H1 (cell line): ENCODE results near the gene ZNF808. TPM values are rescaled to one million over a fixed set of nuclear protein-coding genes. Genes with fewer than 3 reads are reported as not detected.

ENCODE experiments used
- RBBP5 ChIP-seq: IDR thresholded peaks from 2 replicates; pipeline ENCODE4 v1.7.1; 2012; ENCODE audit warnings: low read depth, mild to moderate bottlenecking, inconsistent platforms, low read length, moderate library complexity, borderline replicate concordance
- polyA plus RNA-seq, 7 experiments: library from polyadenylated mRNA; depleted of rRNA in 3 of 7; stranded (reverse) in 5 of 7; unstranded in 2 of 7; fragments of >200 nt in 5 of 7; fragments of 200-250 nt in 2 of 7; gene quantifications; 1 replicate in 5 of 7; 2 replicates in 1 of 7; 4 replicates in 1 of 7; pipeline versions ENCODE4 v1.2.1 to v1.2.3, GENCODE V29; 2011 to 2013; ENCODE audit warnings: missing spikeins in 2 of 7, mixed read lengths in 2 of 7
- total RNA-seq: library from RNA; stranded (reverse); fragmentation: NEBNext Ultra II Directional; extraction: Animal tissue kit (Norgen Biotek cat#: 25700); gene quantifications from 2 replicates; pipeline ENCODE4 v1.2.1, GENCODE V29; 2021
- TF ChIP-seq, protein P1 (sequence below): IDR thresholded peaks from 2 replicates; pipeline ENCODE4 v1.6.1; 2012; ENCODE audit warnings: inconsistent platforms
- TF ChIP-seq, protein P2 (sequence below): IDR thresholded peaks from 2 replicates; pipeline ENCODE4 v1.6.1; 2012; ENCODE audit warnings: low read length, inconsistent platforms

Gene ZNF808
- total and polyA plus RNA-seq, 2 of the 8 experiments (the other 6 are each of a cell fraction or from before 2014, with no cell fraction given), result 3.9 to 25.9 TPM

DNA sequence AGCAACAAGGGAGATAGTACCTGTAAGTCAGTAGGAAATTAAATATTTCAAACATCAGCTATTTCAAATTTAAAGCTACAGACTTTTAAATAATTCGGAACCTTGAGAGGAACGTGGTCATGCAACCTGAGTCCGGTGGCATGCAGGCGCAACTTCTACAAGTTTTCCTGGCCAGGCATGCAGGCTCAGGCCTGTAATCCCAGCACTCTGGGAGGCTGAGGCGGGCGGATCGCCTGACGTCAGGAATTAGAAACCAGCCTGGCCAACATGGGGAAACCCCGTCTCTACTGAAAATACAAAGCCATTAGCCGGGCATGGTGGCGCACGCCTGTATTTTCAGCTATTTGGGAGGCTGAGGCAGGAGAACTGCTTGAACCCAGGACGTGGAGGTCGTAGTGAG lies 40.5 kb downstream of the ZNF808 start (continued):
- TF ChIP-seq RBBP5, result no peak
- TF ChIP-seq, protein P1, sequence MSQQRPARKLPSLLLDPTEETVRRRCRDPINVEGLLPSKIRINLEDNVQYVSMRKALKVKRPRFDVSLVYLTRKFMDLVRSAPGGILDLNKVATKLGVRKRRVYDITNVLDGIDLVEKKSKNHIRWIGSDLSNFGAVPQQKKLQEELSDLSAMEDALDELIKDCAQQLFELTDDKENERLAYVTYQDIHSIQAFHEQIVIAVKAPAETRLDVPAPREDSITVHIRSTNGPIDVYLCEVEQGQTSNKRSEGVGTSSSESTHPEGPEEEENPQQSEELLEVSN, result no peak
- TF ChIP-seq, protein P2, sequence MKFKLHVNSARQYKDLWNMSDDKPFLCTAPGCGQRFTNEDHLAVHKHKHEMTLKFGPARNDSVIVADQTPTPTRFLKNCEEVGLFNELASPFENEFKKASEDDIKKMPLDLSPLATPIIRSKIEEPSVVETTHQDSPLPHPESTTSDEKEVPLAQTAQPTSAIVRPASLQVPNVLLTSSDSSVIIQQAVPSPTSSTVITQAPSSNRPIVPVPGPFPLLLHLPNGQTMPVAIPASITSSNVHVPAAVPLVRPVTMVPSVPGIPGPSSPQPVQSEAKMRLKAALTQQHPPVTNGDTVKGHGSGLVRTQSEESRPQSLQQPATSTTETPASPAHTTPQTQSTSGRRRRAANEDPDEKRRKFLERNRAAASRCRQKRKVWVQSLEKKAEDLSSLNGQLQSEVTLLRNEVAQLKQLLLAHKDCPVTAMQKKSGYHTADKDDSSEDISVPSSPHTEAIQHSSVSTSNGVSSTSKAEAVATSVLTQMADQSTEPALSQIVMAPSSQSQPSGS, result no peak
